Measurements from ENCODE around the gene CARD11. TPM values are rescaled to one million over a fixed set of nuclear protein-coding genes. Genes with fewer than 3 reads are reported as not detected.

CARD11 gene
- total and polyA plus RNA-seq, 2 of the 4 experiments (the other 2 are of a cell fraction), result 0.18 to 0.26 TPM

DNA sequence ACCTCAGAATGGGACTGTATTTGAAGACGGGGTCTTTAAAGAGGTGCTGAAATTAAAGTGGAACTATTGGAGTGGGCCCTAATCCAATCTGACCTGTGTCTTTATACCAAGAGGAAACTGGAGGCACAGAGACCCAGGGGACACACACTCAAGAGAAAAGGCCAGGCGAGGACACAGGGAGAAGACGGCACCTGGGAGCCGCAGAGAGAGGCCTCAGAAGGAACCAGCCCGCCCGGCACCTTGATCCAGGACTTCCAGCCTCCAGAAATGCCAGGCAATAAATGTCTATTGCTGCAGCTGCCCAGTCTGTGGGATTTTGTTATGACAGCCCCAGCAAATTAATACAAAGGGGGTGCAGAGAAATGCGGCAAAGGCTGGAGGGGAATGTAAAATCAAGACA is 10.5 kb downstream of the CARD11 start:
- DNase-seq, result no peak
- intact Hi-C loops (cut with micrococcal nuclease) (no loop called here), in situ Hi-C loops (cut with MboI; ENCODE audit: low sequenced_read_pairs) (no loop called here), dilution Hi-C loops (cut with HindIII; ENCODE audit: low sequenced_read_pairs, unreplicated experiment) (no loop called here)
- Histone ChIP-seq H3K4me1 (ENCODE audit: control insufficient read depth, insufficient read depth, low read length) (peaks cover under 1% of the 10 kb centered on the region; the same call in 1 of the 2 replicates), H2BK120ac (ENCODE audit: low read depth, low read length) (no peak overlapping the region), H4K8ac (ENCODE audit: low read depth in 2 of 2, low read length in 2 of 2) (no peak overlapping the region), H2BK20ac (ENCODE audit: low read depth, low read length) (no peak overlapping the region), H3K27me3 (ENCODE audit: control insufficient read depth, insufficient read depth, low read length) (no peaks in the 10 kb centered on the region; the same call in 1 of the 2 replicates), H4K20me1 (ENCODE audit: insufficient read depth, low read length) (no peaks in the 10 kb centered on the region), H3K27ac (ENCODE audit: insufficient read depth, low read length) (no peak overlapping the region), H3K9ac (ENCODE audit: low read depth, low read length) (no peak overlapping the region), H3K9me3 (ENCODE audit: control insufficient read depth, insufficient read depth, low read length) (no peaks in the 10 kb centered on the region), H3K79me1 (ENCODE audit: low read depth in 1 of 2, low read length in 2 of 2) (no peaks in the 10 kb centered on the region), H4K91ac (ENCODE audit: insufficient read depth, low read depth, low read length) (no peak overlapping the region), H3K14ac (replicated peaks; ENCODE audit: low read depth, low read length) (no peak overlapping the region), H3K36me3 (ENCODE audit: control insufficient read depth, insufficient read depth, low read length) (no peaks in the 10 kb centered on the region), H2AFZ (replicated peaks; ENCODE audit: low read length, poor library complexity) (no peak overlapping the region), H2AK5ac (ENCODE audit: low read depth, low read length) (no peak overlapping the region), H3K4ac (ENCODE audit: low read depth, low read length) (no peak overlapping the region), H3K56ac (ENCODE audit: extremely low read depth, insufficient read depth, low read length) (no peak overlapping the region), H3K4me3 (ENCODE audit: insufficient read depth, low read depth, low read length) (no peak overlapping the region), H3K4me2 (ENCODE audit: low read depth, low read length) (no peak overlapping the region), H3K18ac (ENCODE audit: low read depth, low read length) (no peak overlapping the region), H2BK5ac (ENCODE audit: low read depth, low read length, poor library complexity, severe bottlenecking) (no peak overlapping the region), H2BK15ac (ENCODE audit: low read depth, low read length) (no peak overlapping the region), H3K23ac (ENCODE audit: low read depth, low read length) (no peak overlapping the region), H4K5ac (ENCODE audit: low read depth, low read length) (no peak overlapping the region), H2AK9ac (replicated peaks; ENCODE audit: low read depth, low read length, poor library complexity) (no peak overlapping the region), H3K9me1 (ENCODE audit: insufficient read depth, low read length) (no peaks in the 10 kb centered on the region)
- ATAC-seq (ENCODE audit: low read depth), result no peak
- ChIA-PET CTCF (no interaction called here), POLR2A (ENCODE audit: unreplicated experiment) (no interaction called here)
- no TSS peak for BruUV-seq (replicated peaks)
- no peak for TF ChIP-seq RCOR1 (IDR thresholded peaks at IDR 0.05; ENCODE audit: insufficient replicate concordance, low read length)
- TF ChIP-seq, protein P1, sequence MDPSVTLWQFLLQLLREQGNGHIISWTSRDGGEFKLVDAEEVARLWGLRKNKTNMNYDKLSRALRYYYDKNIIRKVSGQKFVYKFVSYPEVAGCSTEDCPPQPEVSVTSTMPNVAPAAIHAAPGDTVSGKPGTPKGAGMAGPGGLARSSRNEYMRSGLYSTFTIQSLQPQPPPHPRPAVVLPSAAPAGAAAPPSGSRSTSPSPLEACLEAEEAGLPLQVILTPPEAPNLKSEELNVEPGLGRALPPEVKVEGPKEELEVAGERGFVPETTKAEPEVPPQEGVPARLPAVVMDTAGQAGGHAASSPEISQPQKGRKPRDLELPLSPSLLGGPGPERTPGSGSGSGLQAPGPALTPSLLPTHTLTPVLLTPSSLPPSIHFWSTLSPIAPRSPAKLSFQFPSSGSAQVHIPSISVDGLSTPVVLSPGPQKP (IDR thresholded peaks at IDR 0.05; ENCODE audit: borderline replicate concordance, low read depth, low read length), result no peak
- TF ChIP-seq, protein P2, sequence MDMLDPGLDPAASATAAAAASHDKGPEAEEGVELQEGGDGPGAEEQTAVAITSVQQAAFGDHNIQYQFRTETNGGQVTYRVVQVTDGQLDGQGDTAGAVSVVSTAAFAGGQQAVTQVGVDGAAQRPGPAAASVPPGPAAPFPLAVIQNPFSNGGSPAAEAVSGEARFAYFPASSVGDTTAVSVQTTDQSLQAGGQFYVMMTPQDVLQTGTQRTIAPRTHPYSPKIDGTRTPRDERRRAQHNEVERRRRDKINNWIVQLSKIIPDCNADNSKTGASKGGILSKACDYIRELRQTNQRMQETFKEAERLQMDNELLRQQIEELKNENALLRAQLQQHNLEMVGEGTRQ (IDR thresholded peaks at IDR 0.05; ENCODE audit: low read depth, low read length), result no peak
- no peak for TF ChIP-seq CEBPB (IDR thresholded peaks at IDR 0.05; ENCODE audit: low read depth, low read length)
- no peak for TF ChIP-seq RAD21 (IDR thresholded peaks at IDR 0.05; ENCODE audit: low read length)
- no peak for TF ChIP-seq SMC3 (IDR thresholded peaks at IDR 0.05; ENCODE audit: low read depth, low read length)
- TF ChIP-seq RFX5 (IDR thresholded peaks at IDR 0.05; ENCODE audit: low read depth, low read length), result no peak
- no peak for TF ChIP-seq MXI1 (IDR thresholded peaks at IDR 0.05; ENCODE audit: borderline replicate concordance, low read depth, low read length)
- TF ChIP-seq BHLHE40 (IDR thresholded peaks at IDR 0.05; ENCODE audit: low read depth, low read length), result no peak
- no peak for TF ChIP-seq MAZ (IDR thresholded peaks at IDR 0.05; ENCODE audit: borderline replicate concordance, low read depth, low read length)
- no peak for TF ChIP-seq POLR2A (IDR thresholded peaks at IDR 0.05; ENCODE audit: low read depth, low read length)
- TF ChIP-seq, protein P3, sequence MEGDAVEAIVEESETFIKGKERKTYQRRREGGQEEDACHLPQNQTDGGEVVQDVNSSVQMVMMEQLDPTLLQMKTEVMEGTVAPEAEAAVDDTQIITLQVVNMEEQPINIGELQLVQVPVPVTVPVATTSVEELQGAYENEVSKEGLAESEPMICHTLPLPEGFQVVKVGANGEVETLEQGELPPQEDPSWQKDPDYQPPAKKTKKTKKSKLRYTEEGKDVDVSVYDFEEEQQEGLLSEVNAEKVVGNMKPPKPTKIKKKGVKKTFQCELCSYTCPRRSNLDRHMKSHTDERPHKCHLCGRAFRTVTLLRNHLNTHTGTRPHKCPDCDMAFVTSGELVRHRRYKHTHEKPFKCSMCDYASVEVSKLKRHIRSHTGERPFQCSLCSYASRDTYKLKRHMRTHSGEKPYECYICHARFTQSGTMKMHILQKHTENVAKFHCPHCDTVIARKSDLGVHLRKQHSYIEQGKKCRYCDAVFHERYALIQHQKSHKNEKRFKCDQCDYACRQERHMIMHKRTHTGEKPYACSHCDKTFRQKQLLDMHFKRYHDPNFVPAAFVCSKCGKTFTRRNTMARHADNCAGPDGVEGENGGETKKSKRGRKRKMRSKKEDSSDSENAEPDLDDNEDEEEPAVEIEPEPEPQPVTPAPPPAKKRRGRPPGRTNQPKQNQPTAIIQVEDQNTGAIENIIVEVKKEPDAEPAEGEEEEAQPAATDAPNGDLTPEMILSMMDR (conservative IDR thresholded peaks at IDR 0.05; ENCODE audit: low read depth, low read length), result no peak
- TF ChIP-seq MAFK (IDR thresholded peaks at IDR 0.05; ENCODE audit: low read depth, low read length), result no peak
- TF ChIP-seq CHD1 (IDR thresholded peaks at IDR 0.05; ENCODE audit: low read depth, low read length), result no peak
- TF ChIP-seq FOS (IDR thresholded peaks at IDR 0.05; ENCODE audit: low read depth, low read length), result no peak
- no peak for TF ChIP-seq NFE2L2 (IDR thresholded peaks at IDR 0.05; ENCODE audit: low read depth, low read length)
- WGBS, 2 experiments (ENCODE audit: extremely low coverage in 2 of 2, insufficient read length in 1 of 2), result 29% methylated on average over 1 of the region's 7 CpGs; no CpG with 5 or more reads in 1 of the 2 experiments

Data from IMR-90 (cell line).